IPS DF 6.9 (cell line): Measurements from ENCODE around the gene KRT33A.

Experiments used
- DNase-seq: peaks from one replicate; pipeline ENCODE4 v3.0.0-alpha.2; 2013; ENCODE audit warnings: low read depth, low spot score
- H3K27ac ChIP-seq: one replicate; pipeline ENCODE4 v1.5.1; 2013; ENCODE audit warnings: low read length, control low read depth
- H3K27me3 ChIP-seq: 2 replicates; pipeline ENCODE4 v1.6.1; 2013; ENCODE audit warnings: mild to moderate bottlenecking, low read length; ENCODE audit not compliant: control insufficient read depth, insufficient read depth
- H3K36me3 ChIP-seq: 2 replicates; pipeline ENCODE4 v1.6.1; 2013; ENCODE audit warnings: low read length; ENCODE audit not compliant: control insufficient read depth, insufficient read depth
- H3K4me1 ChIP-seq: 2 replicates; pipeline ENCODE4 v1.6.1; 2013; ENCODE audit warnings: low read length; ENCODE audit not compliant: control insufficient read depth, insufficient read depth
- H3K4me3 ChIP-seq: 2 replicates; pipeline ENCODE4 v1.5.1; 2013; ENCODE audit warnings: mild to moderate bottlenecking, low read length
- H3K9me3 ChIP-seq: 2 replicates; pipeline ENCODE4 v1.6.1; 2013; ENCODE audit warnings: low read length, inconsistent platforms; ENCODE audit not compliant: control insufficient read depth, insufficient read depth
- WGBS: extraction: QIAGEN DNeasy Blood & Tissue Kit; methylation state at CpG from one replicate; pipeline ENCODE4 v1.1.7; 2013; ENCODE audit warnings: mixed read lengths, missing lambda C conversion rate; ENCODE audit not compliant: insufficient read length, insufficient coverage; 5-methylcytosine and 5-hydroxymethylcytosine counted together

The KRT33A gene

GRCh38 chr17:41322094-41322902, 28.3 kb downstream of the KRT33A start:
- no peak for DNase-seq
- no peaks in the 10 kb centered on the region for H3K9me3 ChIP-seq
- H3K27me3 ChIP-seq = no peaks in the 10 kb centered on the region
- H3K36me3 ChIP-seq = no peaks in the 10 kb centered on the region
- H3K4me3 ChIP-seq = no peak overlapping the region
- no peak overlapping the region for H3K27ac ChIP-seq
- WGBS = no CpG with 5 or more reads among the region's 5 CpGs
- no peaks in the 10 kb centered on the region for H3K4me1 ChIP-seq

- no peaks in the 10 kb centered on the region for H3K36me3 ChIP-seq
- no peak overlapping the region for H3K4me3 ChIP-seq
- no peaks in the 10 kb centered on the region for H3K9me3 ChIP-seq
- no peak overlapping the region for H3K27ac ChIP-seq
- H3K4me1 ChIP-seq = no peaks in the 10 kb centered on the region
- DNase-seq = no peak
- no peaks in the 10 kb centered on the region for H3K27me3 ChIP-seq
- no CpG with 5 or more reads among the region's 2 CpGs for WGBS
These were observed 32.4 kb downstream of the KRT33A start for GRCh38 chr17:41318231-41318630.

GRCh38 chr17:41315814-41316445, 34.7 kb downstream of the KRT33A start:
- no CpG with 5 or more reads among the region's 17 CpGs for WGBS
- Histone ChIP-seq H3K36me3 (no peaks in the 10 kb centered on the region), H3K27me3 (no peaks in the 10 kb centered on the region), H3K4me1 (no peaks in the 10 kb centered on the region), H3K4me3 (no peak overlapping the region), H3K27ac (no peak overlapping the region), H3K9me3 (no peaks in the 10 kb centered on the region)
- no peak for DNase-seq

- no peaks in the 10 kb centered on the region for H3K27me3 ChIP-seq
These were observed 35.3 kb downstream of the KRT33A start, which contains the start of gene KRTAP17-1 for GRCh38 chr17:41315204-41315794. Gene KRTAP17-1, minus strand, starts transcription at chr17:41315710. Its CDS starts 60 bp downstream, at chr17:41315650.

GRCh38 chr17:41311111-41311510, 39.5 kb downstream of the KRT33A start:
- Histone ChIP-seq H3K27me3 (no peaks in the 10 kb centered on the region), H3K4me1 (no peaks in the 10 kb centered on the region), H3K27ac (no peak overlapping the region), H3K4me3 (no peak overlapping the region), H3K36me3 (no peaks in the 10 kb centered on the region), H3K9me3 (no peaks in the 10 kb centered on the region)
- WGBS = no CpG with 5 or more reads among the region's 1 CpG
- DNase-seq = no peak

More at GRCh38 chr17:41315204-41315794, 35.3 kb downstream of the KRT33A start, which contains the start of gene KRTAP17-1:
- no CpG with 5 or more reads among the region's 24 CpGs for WGBS
- Histone ChIP-seq H3K9me3 (no peaks in the 10 kb centered on the region), H3K36me3 (no peaks in the 10 kb centered on the region), H3K4me3 (no peak within 1 kb of the TSS), H3K4me1 (no peaks in the 10 kb centered on the region), H3K27ac (no peak within 1 kb of the TSS)
- DNase-seq = no peak

GRCh38 chr17:41308918-41309359, 41.7 kb downstream of the KRT33A start, which contains the start of gene KRTAP16-1:
Gene KRTAP16-1, minus strand, starts transcription at chr17:41309309. Its CDS starts 56 bp downstream, at chr17:41309253.
- no CpG with 5 or more reads among the region's 7 CpGs for WGBS
- Histone ChIP-seq H3K4me1 (no peaks in the 10 kb centered on the region), H3K27ac (no peak within 1 kb of the TSS), H3K9me3 (no peaks in the 10 kb centered on the region), H3K27me3 (no peaks in the 10 kb centered on the region), H3K36me3 (no peaks in the 10 kb centered on the region), H3K4me3 (no peak within 1 kb of the TSS)
- DNase-seq = no peak

- no peaks in the 10 kb centered on the region for H3K27me3 ChIP-seq
- H3K4me3 ChIP-seq = no peak overlapping the region
- WGBS = no CpG with 5 or more reads among the region's 10 CpGs
- no peaks in the 10 kb centered on the region for H3K9me3 ChIP-seq
- no peak for DNase-seq
- H3K27ac ChIP-seq = no peak overlapping the region
- no peaks in the 10 kb centered on the region for H3K36me3 ChIP-seq
- no peaks in the 10 kb centered on the region for H3K4me1 ChIP-seq
These were observed 42.2 kb downstream of the KRT33A start for GRCh38 chr17:41308251-41308917.

- no CpG with 5 or more reads among the region's 9 CpGs for WGBS
- Histone ChIP-seq H3K27ac (no peak overlapping the region), H3K4me1 (no peaks in the 10 kb centered on the region), H3K27me3 (no peaks in the 10 kb centered on the region), H3K4me3 (no peak overlapping the region), H3K36me3 (no peaks in the 10 kb centered on the region), H3K9me3 (no peaks in the 10 kb centered on the region)
- no peak for DNase-seq
These were observed 43.0 kb downstream of the KRT33A start for GRCh38 chr17:41307647-41308046.

GRCh38 chr17:41304091-41304490, 46.5 kb downstream of the KRT33A start:
- no peaks in the 10 kb centered on the region for H3K36me3 ChIP-seq
- no peaks in the 10 kb centered on the region for H3K27me3 ChIP-seq
- no peak overlapping the region for H3K4me3 ChIP-seq
- H3K9me3 ChIP-seq = no peaks in the 10 kb centered on the region
- H3K27ac ChIP-seq = no peak overlapping the region
- no peak for DNase-seq
- H3K4me1 ChIP-seq = no peaks in the 10 kb centered on the region
- no CpG with 5 or more reads among the region's 12 CpGs for WGBS

GRCh38 chr17:41302981-41303380, 47.6 kb downstream of the KRT33A start:
- Histone ChIP-seq H3K4me3 (no peak overlapping the region), H3K27ac (no peak overlapping the region), H3K4me1 (no peaks in the 10 kb centered on the region; the same call in 1 of the 2 replicates), H3K27me3 (no peaks in the 10 kb centered on the region), H3K36me3 (no peaks in the 10 kb centered on the region), H3K9me3 (no peaks in the 10 kb centered on the region)
- no CpG with 5 or more reads among the region's 4 CpGs for WGBS
- DNase-seq = no peak
